Natural killer cell (primary cell): Measurements from ENCODE around the gene PITPNM3. TPM values are rescaled to one million over a fixed set of nuclear protein-coding genes. Genes with fewer than 3 reads are reported as not detected.

ENCODE experiments used
- ATAC-seq, 3 donors: fragments of 150-1000 bp in 2 of 3; fragments of 200-7000 bp in 1 of 3; cut with Tn5 transposase; 1 replicate in 1 of 3; 2 replicates in 2 of 3; pipeline ENCODE4 v1.10.0; 2021; ENCODE audit warnings: mild to moderate bottlenecking in 2 of 3, moderate library complexity in 2 of 3
- DNase-seq, 2 donors: peaks; one replicate each; pipeline versions ENCODE4 v3.0.0 to v3.0.0-alpha.2; 2013 to 2021; ENCODE audit warnings: mixed read lengths in 1 of 2
- H3K27ac ChIP-seq: one replicate; pipeline ENCODE4 v1.5.1; 2013; ENCODE audit warnings: mild to moderate bottlenecking, low read length
- H3K27me3 ChIP-seq: one replicate; pipeline ENCODE4 v1.6.1; 2013; ENCODE audit warnings: low read length; ENCODE audit not compliant: control insufficient read depth, insufficient read depth
- H3K36me3 ChIP-seq: one replicate; pipeline ENCODE4 v1.6.1; 2013; ENCODE audit warnings: low read length; ENCODE audit not compliant: control insufficient read depth, insufficient read depth
- H3K4me1 ChIP-seq: one replicate; pipeline ENCODE4 v1.6.1; 2013; ENCODE audit warnings: low read length; ENCODE audit not compliant: control insufficient read depth, insufficient read depth
- H3K4me3 ChIP-seq: one replicate; pipeline ENCODE4 v1.5.1; 2013; ENCODE audit warnings: low read length
- H3K9me3 ChIP-seq: one replicate; pipeline ENCODE4 v1.6.1; 2013; ENCODE audit warnings: low read length; ENCODE audit not compliant: control insufficient read depth, insufficient read depth
- H3K27ac Mint-ChIP-seq, 2 donors: one replicate each; pipeline ENCODE4 v1.8.0; 2022; ENCODE audit warnings: mild to moderate bottlenecking in 2 of 2, mixed read lengths in 2 of 2, moderate library complexity in 1 of 2
- H3K27me3 Mint-ChIP-seq, 2 donors: one replicate each; pipeline ENCODE4 v1.8.0; 2022; ENCODE audit warnings: low read depth in 2 of 2, mixed read lengths in 2 of 2
- H3K36me3 Mint-ChIP-seq: one replicate; pipeline ENCODE4 v1.8.0; 2022; ENCODE audit warnings: mixed read lengths
- H3K4me1 Mint-ChIP-seq, 2 donors: one replicate each; pipeline ENCODE4 v1.8.0; 2022; ENCODE audit warnings: mixed read lengths in 2 of 2
- H3K4me3 Mint-ChIP-seq: one replicate; pipeline ENCODE4 v1.8.0; 2022; ENCODE audit warnings: mild to moderate bottlenecking, moderate library complexity, mixed read lengths
- H3K9me3 Mint-ChIP-seq, 2 donors: one replicate each; pipeline ENCODE4 v1.8.0; 2022; ENCODE audit warnings: mixed read lengths in 2 of 2
- CTCF ChIP-seq: fragments of 200-600 bp; IDR thresholded peaks from one replicate; pipeline ENCODE4 v1.8.0; 2022; ENCODE audit warnings: antibody characterized with exemption
- WGBS: methylation state at CpG from one replicate; pipeline ENCODE4 v1.1.7; 2013; ENCODE audit warnings: missing lambda C conversion rate; ENCODE audit not compliant: insufficient coverage; 5-methylcytosine and 5-hydroxymethylcytosine counted together
- intact Hi-C: fragments of 100-400 bp; cut with micrococcal nuclease; formaldehyde crosslinking; loops from one replicate; pipeline ENCODE4 v1.14.2; 2022
- total RNA-seq, 4 donors: library from RNA; stranded (reverse); fragments of 120-200 nt in 1 of 4; gene quantifications; one replicate each; pipeline versions ENCODE4 v1.2.3 to v1.2.4, GENCODE V29; 2013 to 2022

The PITPNM3 gene
- total RNA-seq, 3 donors from 2014 or later (not counting 1 experiment from before 2014, with no cell fraction given) = 0.42 to 0.75 (median 0.50) TPM

- Mint-ChIP-seq H3K4me1 (peaks cover 5 to 6% of the 10 kb centered on the region in 2 donors), H3K4me3 (no peak overlapping the region), H3K27me3 (peaks cover 0 to 18% of the 10 kb centered on the region in 2 donors), H3K9me3 (no peaks in the 10 kb centered on the region), H3K36me3 (no peaks in the 10 kb centered on the region), H3K27ac (no peak overlapping the region)
- WGBS = 90% methylated on average over 17 of the region's 17 CpGs
- intact Hi-C loops = loop anchor here (10.0 kb wide), 1 partner anchor 534 kb away; no protein-coding TSS in a partner anchor
- no peak overlapping the region for H3K27ac ChIP-seq
- H3K4me1 ChIP-seq = no peaks in the 10 kb centered on the region
- no peak for TF ChIP-seq CTCF
- ATAC-seq = no peak
- DNase-seq = no peak
- H3K36me3 ChIP-seq = no peaks in the 10 kb centered on the region
- H3K9me3 ChIP-seq = no peaks in the 10 kb centered on the region
- no peak overlapping the region for H3K4me3 ChIP-seq
- H3K27me3 ChIP-seq = no peaks in the 10 kb centered on the region
Observed at GRCh38 chr17:6470751-6471521, 85.4 kb downstream of the PITPNM3 start.

- WGBS = 90% methylated on average over 24 of the region's 24 CpGs
Observed at GRCh38 chr17:6470146-6470718, 86.1 kb downstream of the PITPNM3 start.

GRCh38 chr17:6468051-6468790 is 88.1 kb downstream of the PITPNM3 start:
- DNase-seq = no peak
- Histone ChIP-seq H3K4me1 (no peaks in the 10 kb centered on the region), H3K27me3 (no peaks in the 10 kb centered on the region), H3K27ac (no peak overlapping the region), H3K9me3 (no peaks in the 10 kb centered on the region), H3K36me3 (no peaks in the 10 kb centered on the region), H3K4me3 (no peak overlapping the region)
- Mint-ChIP-seq H3K27me3 (peaks cover 0 to 21% of the 10 kb centered on the region in 2 donors), H3K4me1 (peaks cover 4% of the 10 kb centered on the region in 2 donors), H3K36me3 (no peaks in the 10 kb centered on the region), H3K9me3 (no peaks in the 10 kb centered on the region), H3K27ac (no peak overlapping the region), H3K4me3 (no peak overlapping the region)
- 92% methylated on average over 23 of the region's 23 CpGs for WGBS
- ATAC-seq = no peak
- TF ChIP-seq CTCF = no peak
- intact Hi-C loops = no loop called here

More at GRCh38 chr17:6470146-6470718, 86.1 kb downstream of the PITPNM3 start:
- H3K36me3 Mint-ChIP-seq = no peaks in the 10 kb centered on the region
- Histone ChIP-seq H3K4me1 (no peaks in the 10 kb centered on the region), H3K36me3 (no peaks in the 10 kb centered on the region), H3K4me3 (no peak overlapping the region), H3K27me3 (no peaks in the 10 kb centered on the region), H3K27ac (no peak overlapping the region), H3K9me3 (no peaks in the 10 kb centered on the region)
- DNase-seq = no peak
- H3K9me3 Mint-ChIP-seq = no peaks in the 10 kb centered on the region
- peaks cover 5 to 6% of the 10 kb centered on the region in 2 donors for H3K4me1 Mint-ChIP-seq
- TF ChIP-seq CTCF = no peak
- H3K27ac Mint-ChIP-seq = no peak overlapping the region
- H3K4me3 Mint-ChIP-seq = no peak overlapping the region
- ATAC-seq = no peak
- peaks cover 0 to 21% of the 10 kb centered on the region in 2 donors for H3K27me3 Mint-ChIP-seq
- intact Hi-C loops = loop anchor here (10.0 kb wide), 1 partner anchor 535 kb away; no protein-coding TSS in a partner anchor
